Keratinocyte (primary cell): ENCODE data around the gene SSBP2. TPM values are rescaled to one million over a fixed set of nuclear protein-coding genes. Genes with fewer than 3 reads are reported as not detected.

ENCODE experiments used
- DNase-seq: peaks from one replicate; pipeline ENCODE4 v3.0.0-alpha.2; 2011; ENCODE audit warnings: low read depth, missing footprints, low spot score
- FAIRE-seq: peaks from 2 replicates; lab custom pipeline; 2011; peaks lifted over from hg19 to GRCh38; lab: Jason Lieb, UNC
- H2AFZ ChIP-seq: 2 replicates; pipeline ENCODE4 v1.6.0; 2012; ENCODE audit warnings: low read length, control low read depth, inconsistent platforms; ENCODE audit not compliant: control insufficient read depth
- H3K27ac ChIP-seq: 2 replicates; pipeline ENCODE4 v1.5.1; 2011; ENCODE audit warnings: low read length; ENCODE audit not compliant: control insufficient read depth, insufficient read depth
- H3K27me3 ChIP-seq: 3 replicates; pipeline ENCODE4 v1.6.0; 2011; ENCODE audit warnings: low read length; ENCODE audit not compliant: control insufficient read depth, insufficient read depth; ENCODE audit errors: extremely low read depth
- H3K36me3 ChIP-seq, 2 experiments: 2 replicates in 1 of 2; 3 replicates in 1 of 2; pipeline ENCODE4 v1.5.1; 2011; ENCODE audit warnings: low read length in 2 of 2, mild to moderate bottlenecking in 1 of 2; ENCODE audit not compliant: control insufficient read depth in 2 of 2, insufficient read depth in 2 of 2; ENCODE audit errors: extremely low read depth in 1 of 2
- H3K4me1 ChIP-seq: 3 replicates; pipeline ENCODE4 v1.5.1; 2011; ENCODE audit warnings: low read length; ENCODE audit not compliant: control insufficient read depth, insufficient read depth; ENCODE audit errors: extremely low read depth
- H3K4me2 ChIP-seq: 3 replicates; pipeline ENCODE4 v1.6.0; 2011; ENCODE audit warnings: low read depth, low read length; ENCODE audit not compliant: control insufficient read depth, insufficient read depth; ENCODE audit errors: extremely low read depth
- H3K4me3 ChIP-seq, 3 experiments: fragments of 200-600 bp in 1 of 3; sonication (generic) in 1 of 3; 2 replicates in 2 of 3; 3 replicates in 1 of 3; pipeline ENCODE4 v1.5.1; 2011 to 2016; ENCODE audit warnings: low read length in 3 of 3, mild to moderate bottlenecking in 3 of 3, control low read depth in 2 of 3, inconsistent platforms in 1 of 3, low read depth in 1 of 3, mixed read lengths in 1 of 3, mixed run types in 1 of 3, moderate library complexity in 1 of 3; ENCODE audit not compliant: control insufficient read depth in 2 of 3, insufficient read depth in 2 of 3; ENCODE audit errors: extremely low read depth in 1 of 3
- H3K79me2 ChIP-seq: 2 replicates; pipeline ENCODE4 v1.6.0; 2012; ENCODE audit warnings: low read length; ENCODE audit not compliant: control insufficient read depth, insufficient read depth
- H3K9ac ChIP-seq: 3 replicates; pipeline ENCODE4 v1.6.0; 2011; ENCODE audit warnings: low read length; ENCODE audit not compliant: control insufficient read depth, insufficient read depth; ENCODE audit errors: extremely low read depth
- H3K9me1 ChIP-seq: 3 replicates; pipeline ENCODE4 v1.6.0; 2011; ENCODE audit warnings: low read length; ENCODE audit not compliant: control insufficient read depth, insufficient read depth; ENCODE audit errors: extremely low read depth
- H3K9me3 ChIP-seq: 2 replicates; pipeline ENCODE4 v1.5.1; 2012; ENCODE audit warnings: low read depth, low read length; ENCODE audit not compliant: control insufficient read depth
- H4K20me1 ChIP-seq: 3 replicates; pipeline ENCODE4 v1.6.0; 2011; ENCODE audit warnings: low read length; ENCODE audit not compliant: control insufficient read depth, insufficient read depth; ENCODE audit errors: extremely low read depth
- CTCF ChIP-seq, 3 experiments: IDR thresholded peaks in 1 of 3; conservative IDR thresholded peaks in 1 of 3; optimal IDR thresholded peaks in 1 of 3; 2 replicates in 2 of 3; 3 replicates in 1 of 3; pipeline versions ENCODE3 to v1.5.1; 2011; ENCODE audit warnings: low read length in 3 of 3, mild to moderate bottlenecking in 3 of 3, moderate library complexity in 2 of 3, control low read depth in 1 of 3, inconsistent platforms in 1 of 3; ENCODE audit not compliant: insufficient read depth in 2 of 3; ENCODE audit errors: extremely low read depth in 1 of 3
- EZH2 ChIP-seq: IDR thresholded peaks from one replicate; pipeline ENCODE4 v1.6.1; 2012; ENCODE audit warnings: inconsistent platforms, mild to moderate bottlenecking, low read length, moderate library complexity
- dilution Hi-C: fragments of 300-500 bp; cut with MboI; formaldehyde crosslinking; loops from one replicate; pipeline ENCODE4 v1.7.0; 2020; ENCODE audit warnings: low sequenced_read_pairs; ENCODE audit not compliant: extremely low pct_ligation_motif_present
- polyA plus RNA-seq, 5 experiments: library from polyadenylated mRNA; depleted of rRNA in 3 of 5; stranded (reverse) in 3 of 5; stranded (forward) in 1 of 5; unstranded in 1 of 5; fragments of >200 nt; gene quantifications; 1 replicate in 1 of 5; 2 replicates in 3 of 5; 3 replicates in 1 of 5; pipeline versions ENCODE4 v1.2.1 to v1.2.3, GENCODE V29; 2011 to 2012; ENCODE audit warnings: missing spikeins in 2 of 5, low read depth in 1 of 5, low replicate concordance in 1 of 5

Gene SSBP2
- polyA plus RNA-seq, 1 donor (not counting 4 experiments of a cell fraction or from before 2014, with no cell fraction given), result 14.6 TPM

DNA sequence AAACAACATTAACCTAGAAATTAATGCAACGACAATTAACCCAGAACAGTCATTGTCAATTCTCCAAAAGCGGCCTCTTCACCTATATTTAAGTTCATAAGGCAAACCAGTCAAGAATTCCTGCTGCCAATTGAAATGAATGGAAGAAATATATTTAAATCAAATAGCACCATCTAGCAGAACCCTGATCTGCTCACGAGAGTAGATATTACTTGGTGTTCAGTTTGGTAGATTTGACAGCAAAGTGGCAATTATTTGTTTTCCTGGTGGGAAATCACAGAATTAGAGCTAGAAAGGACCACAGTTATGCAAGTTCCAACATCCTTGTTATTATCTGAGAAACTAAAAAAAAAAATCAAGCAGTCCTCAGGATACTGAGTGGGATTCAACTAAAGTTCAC lies 2.3 kb downstream of the SSBP2 start:
- H3K9me3 ChIP-seq, result no peaks in the 10 kb centered on the region
- dilution Hi-C loops, result no loop called here
- no peaks in the 10 kb centered on the region for H3K79me2 ChIP-seq
- no peaks in the 10 kb centered on the region for H3K9me1 ChIP-seq
- no peak for DNase-seq
- no peak overlapping the region for H2AFZ ChIP-seq
- H3K27me3 ChIP-seq, result no peaks in the 10 kb centered on the region
- H4K20me1 ChIP-seq, result no peaks in the 10 kb centered on the region
- H3K9ac ChIP-seq, result no peak overlapping the region
- no peaks in the 10 kb centered on the region for H3K36me3 ChIP-seq
- H3K4me3 ChIP-seq, result no peak overlapping the region
- no peak overlapping the region for H3K4me2 ChIP-seq
- FAIRE-seq, result no peak
- TF ChIP-seq EZH2 (no peak), CTCF (optimal IDR thresholded peaks at IDR 0.05 in 1 of 3, IDR thresholded peaks at IDR 0.05 in 1 of 3, conservative IDR thresholded peaks at IDR 0.05 in 1 of 3; ENCODE audit: extremely low read depth in 1 of 3, insufficient read depth in 2 of 3, low read length in 3 of 3) (no peak)
- H3K4me1 ChIP-seq, result peaks cover 8% of the 10 kb centered on the region
- no peak overlapping the region for H3K27ac ChIP-seq

DNA sequence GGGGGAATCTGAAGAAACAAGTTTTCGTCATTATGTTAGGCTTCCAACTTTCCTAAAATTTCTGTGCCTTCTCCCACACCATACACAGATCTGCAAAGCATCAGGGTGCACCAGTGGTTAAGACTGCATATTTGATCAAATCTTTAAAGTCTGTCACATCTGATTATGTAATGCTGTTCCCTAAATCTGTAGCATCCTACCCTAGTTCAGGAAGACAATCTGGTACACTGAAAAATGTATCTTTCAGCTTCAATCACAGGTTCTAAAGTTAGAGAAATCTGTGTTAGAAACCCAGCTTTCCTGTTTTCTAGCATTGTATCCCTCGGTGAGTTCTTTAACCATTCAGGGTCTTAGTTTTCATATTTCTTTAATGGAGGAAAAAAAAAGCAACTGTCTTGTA lies 3.9 kb downstream of the SSBP2 start:
- dilution Hi-C loops, result no loop called here
- H3K79me2 ChIP-seq, result no peaks in the 10 kb centered on the region
- no peak overlapping the region for H2AFZ ChIP-seq
- H3K4me1 ChIP-seq, result peaks cover 4% of the 10 kb centered on the region
- H4K20me1 ChIP-seq, result no peaks in the 10 kb centered on the region
- H3K9ac ChIP-seq, result no peak overlapping the region
- no peak overlapping the region for H3K4me2 ChIP-seq
- H3K27me3 ChIP-seq, result no peaks in the 10 kb centered on the region
- H3K9me3 ChIP-seq, result no peaks in the 10 kb centered on the region
- DNase-seq (no peak), FAIRE-seq (no peak)
- no peak overlapping the region for H3K27ac ChIP-seq
- no peaks in the 10 kb centered on the region for H3K9me1 ChIP-seq
- no peak overlapping the region for H3K4me3 ChIP-seq
- no peak for TF ChIP-seq EZH2
- TF ChIP-seq CTCF (optimal IDR thresholded peaks at IDR 0.05 in 1 of 3, IDR thresholded peaks at IDR 0.05 in 1 of 3, conservative IDR thresholded peaks at IDR 0.05 in 1 of 3; ENCODE audit: extremely low read depth in 1 of 3, insufficient read depth in 2 of 3, low read length in 3 of 3), result no peak
- H3K36me3 ChIP-seq, result no peaks in the 10 kb centered on the region
